Parathyroid adenoma (tissue), 2 donors: ENCODE data around the gene MAP7.

Experiments
- H2AFZ ChIP-seq: fragments of 300-600 bp; sonication (generic); one replicate; pipeline ENCODE4 v1.7.0; 2017; ENCODE audit warnings: antibody characterized with exemption, mild to moderate bottlenecking
- H3K27ac ChIP-seq: fragments of 300-600 bp; sonication (generic); one replicate; pipeline ENCODE4 v1.7.0; 2017
- H3K27me3 ChIP-seq: fragments of 300-600 bp; sonication (generic); one replicate; pipeline ENCODE4 v1.7.0; 2017; ENCODE audit warnings: low read length; ENCODE audit not compliant: control insufficient read depth, insufficient read depth
- H3K36me3 ChIP-seq: fragments of 300-600 bp; sonication (generic); one replicate; pipeline ENCODE4 v1.7.0; 2017; ENCODE audit warnings: low read length; ENCODE audit not compliant: control insufficient read depth, insufficient read depth
- H3K4me1 ChIP-seq: fragments of 300-600 bp; sonication (generic); one replicate; pipeline ENCODE4 v1.7.0; 2017; ENCODE audit warnings: control low read depth
- H3K4me2 ChIP-seq: fragments of 300-600 bp; sonication (generic); one replicate; pipeline ENCODE4 v1.7.0; 2017; ENCODE audit warnings: low read length
- H3K4me3 ChIP-seq: fragments of 300-600 bp; sonication (generic); one replicate; pipeline ENCODE4 v1.7.0; 2017; ENCODE audit warnings: low read depth, low read length
- H3K79me2 ChIP-seq: fragments of 300-600 bp; sonication (generic); one replicate; pipeline ENCODE4 v1.7.0; 2017; ENCODE audit warnings: control low read depth
- H3K9ac ChIP-seq: fragments of 300-600 bp; sonication (generic); one replicate; pipeline ENCODE4 v1.7.0; 2017; ENCODE audit warnings: mild to moderate bottlenecking
- H3K9me3 ChIP-seq: fragments of 300-600 bp; sonication (generic); one replicate; pipeline ENCODE4 v1.7.0; 2017; ENCODE audit warnings: low read length; ENCODE audit not compliant: control insufficient read depth
- CTCF ChIP-seq: fragments of 300-600 bp; sonication (generic); IDR thresholded peaks from one replicate; pipeline ENCODE4 v1.7.0; 2017; ENCODE audit warnings: antibody characterized with exemption, mild to moderate bottlenecking
- donor health status: primary hyperparathyroidism.

MAP7 gene

GRCh38 chr6:136351518-136352110, 198.6 kb downstream of the MAP7 start:
- Histone ChIP-seq H3K27ac (no peak overlapping the region), H3K4me1 (peaks cover 3% of the 10 kb centered on the region), H2AFZ (no peak overlapping the region), H3K36me3 (no peaks in the 10 kb centered on the region), H3K27me3 (no peaks in the 10 kb centered on the region), H3K9me3 (no peaks in the 10 kb centered on the region), H3K9ac (no peak overlapping the region), H3K4me2 (no peak overlapping the region), H3K4me3 (no peak overlapping the region), H3K79me2 (no peaks in the 10 kb centered on the region)
- no peak for TF ChIP-seq CTCF

GRCh38 chr6:136350914-136351313, 199.3 kb downstream of the MAP7 start:
- no peaks in the 10 kb centered on the region for H3K36me3 ChIP-seq
- H3K9me3 ChIP-seq: no peaks in the 10 kb centered on the region
- no peak overlapping the region for H3K27ac ChIP-seq
- no peaks in the 10 kb centered on the region for H3K79me2 ChIP-seq
- H3K4me1 ChIP-seq: peaks cover 3% of the 10 kb centered on the region
- no peak overlapping the region for H3K4me3 ChIP-seq
- no peak overlapping the region for H3K9ac ChIP-seq
- no peak overlapping the region for H3K4me2 ChIP-seq
- TF ChIP-seq CTCF: no peak
- H2AFZ ChIP-seq: no peak overlapping the region
- H3K27me3 ChIP-seq: no peaks in the 10 kb centered on the region

- H3K9ac ChIP-seq: no peak overlapping the region
- peaks cover 3% of the 10 kb centered on the region for H3K4me1 ChIP-seq
- no peak overlapping the region for H3K4me2 ChIP-seq
- no peak overlapping the region for H2AFZ ChIP-seq
- H3K36me3 ChIP-seq: no peaks in the 10 kb centered on the region
- H3K4me3 ChIP-seq: no peak overlapping the region
- no peaks in the 10 kb centered on the region for H3K79me2 ChIP-seq
- no peaks in the 10 kb centered on the region for H3K27me3 ChIP-seq
- TF ChIP-seq CTCF: no peak
- no peak overlapping the region for H3K27ac ChIP-seq
- H3K9me3 ChIP-seq: no peaks in the 10 kb centered on the region
These were observed 202.4 kb downstream of the MAP7 start for GRCh38 chr6:136347847-136348246.

DNA sequence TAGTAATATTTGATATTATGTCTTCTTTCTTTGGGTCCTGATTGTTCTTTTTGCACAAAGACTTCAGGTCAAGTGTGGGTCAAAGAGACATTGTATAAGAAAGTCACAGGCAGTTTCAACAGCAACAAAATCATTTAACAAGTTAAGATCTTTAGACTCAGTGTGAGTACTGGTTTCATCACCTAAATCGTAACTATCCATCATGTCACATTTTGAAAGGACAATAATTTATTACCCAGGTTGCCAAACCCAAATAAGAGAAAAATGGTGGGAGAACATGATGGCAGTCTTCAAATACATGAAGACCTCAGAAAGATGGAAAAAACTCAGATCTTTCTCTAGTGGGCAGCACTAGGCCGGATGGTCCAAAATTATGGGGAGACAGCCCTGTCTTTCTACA, 205.1 kb downstream of the MAP7 start:
- H3K4me2 ChIP-seq: no peak overlapping the region
- H3K9ac ChIP-seq: no peak overlapping the region
- H3K4me3 ChIP-seq: no peak overlapping the region
- no peaks in the 10 kb centered on the region for H3K4me1 ChIP-seq
- H3K36me3 ChIP-seq: no peaks in the 10 kb centered on the region
- H2AFZ ChIP-seq: no peak overlapping the region
- H3K27me3 ChIP-seq: no peaks in the 10 kb centered on the region
- no peak overlapping the region for H3K27ac ChIP-seq
- H3K79me2 ChIP-seq: no peaks in the 10 kb centered on the region
- H3K9me3 ChIP-seq: no peaks in the 10 kb centered on the region
- no peak for TF ChIP-seq CTCF

GRCh38 chr6:136344420-136344819, 205.8 kb downstream of the MAP7 start:
- Histone ChIP-seq H3K27me3 (no peaks in the 10 kb centered on the region), H3K4me2 (no peak overlapping the region), H3K4me3 (no peak overlapping the region), H3K9me3 (no peaks in the 10 kb centered on the region), H3K36me3 (no peaks in the 10 kb centered on the region), H3K27ac (no peak overlapping the region), H3K79me2 (no peaks in the 10 kb centered on the region), H2AFZ (no peak overlapping the region), H3K4me1 (no peaks in the 10 kb centered on the region), H3K9ac (no peak overlapping the region)
- TF ChIP-seq CTCF: no peak
